ENCODE measurements around the gene CTSS.

GRCh38 chr1:150696590-150696989, 69.0 kb downstream of the CTSS start:
- no peak for TF ChIP-seq YY1 (IDR thresholded peaks at IDR 0.05; ENCODE audit: insufficient read depth, insufficient read length)
- no peak for TF ChIP-seq SUZ12 (IDR thresholded peaks at IDR 0.05; ENCODE audit: extremely low read depth, insufficient read depth, insufficient read length)
- no peak for TF ChIP-seq ZNF274 (IDR thresholded peaks at IDR 0.05; ENCODE audit: low read depth, low read length)

All from NT2/D1 (cell line).